Stimulated activated CD8-positive, alpha-beta memory T cell treated with anti-CD3 and anti-CD28 coated beads, Interleukin-4, amount 100 ng/mL, for 4 hours (primary cell): ENCODE results near the gene CD244.
"Not testable (repeated sequence)": the region's sequence is repeated elsewhere in the genome, so short reads cannot be mapped to it uniquely, and the experiment has no call there.

Experiments
- DNase-seq, 2 donors: peaks; one replicate each; pipeline ENCODE4 v3.0.0-alpha.2; 2020; ENCODE audit warnings: low read depth in 2 of 2, low spot score in 1 of 2

CD244 gene

GRCh38 chr1:160789051-160789701, 73.5 kb downstream of the CD244 start:
- DNase-seq, result no peak

- DNase-seq, result not testable (repeated sequence)
These were observed 79.5 kb downstream of the CD244 start for GRCh38 chr1:160782988-160783765.

GRCh38 chr1:160781914-160782689, 80.6 kb downstream of the CD244 start:
- DNase-seq, result no peak

DNA sequence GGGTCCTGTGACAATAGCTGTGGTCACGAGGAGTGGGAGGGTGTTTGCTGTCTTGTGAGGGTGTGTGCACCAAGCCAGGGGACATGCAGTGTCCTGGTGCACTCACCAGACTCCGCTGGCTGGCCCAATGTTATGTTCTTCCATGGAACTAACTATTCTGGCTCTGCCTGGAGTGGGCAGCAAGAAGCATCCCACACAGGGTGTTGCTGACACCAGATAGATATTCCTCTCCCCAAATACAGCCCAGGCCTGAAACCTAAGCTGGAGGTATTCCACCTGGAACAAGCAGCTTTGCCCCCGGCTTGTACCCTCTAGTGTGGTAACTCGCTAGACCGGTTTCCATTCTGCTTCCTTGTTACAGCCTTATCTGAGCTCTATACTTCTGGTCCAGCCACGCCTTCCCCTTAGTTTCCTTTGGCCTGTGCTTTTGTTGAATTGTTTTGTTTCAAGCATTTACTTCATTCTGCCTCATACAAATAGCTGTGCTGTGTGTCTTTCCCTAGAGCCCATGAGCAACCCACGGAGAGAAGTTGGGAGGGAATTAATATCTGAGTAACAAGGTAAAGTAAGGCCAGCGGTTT, 81.4 kb downstream of the CD244 start:
- DNase-seq, result no peak

GRCh38 chr1:160780398-160780755, 82.3 kb downstream of the CD244 start:
- no peak for DNase-seq
